GM23338 (cell line): ENCODE measurements around the gene RAB3GAP2. TPM values are rescaled to one million over a fixed set of nuclear protein-coding genes. Genes with fewer than 3 reads are reported as not detected.

ENCODE experiments used
- ATAC-seq: fragments of 200-7000 bp; cut with Tn5 transposase; 3 replicates; pipeline ENCODE4 v1.9.1; 2020
- DNase-seq: peaks from one replicate; pipeline ENCODE4 v3.0.0-alpha.2; 2015; ENCODE audit warnings: low spot score
- H2AFZ ChIP-seq: fragments of 200-600 bp; sonication (generic); 2 replicates; pipeline ENCODE4 v1.8.0; 2016; ENCODE audit warnings: antibody characterized with exemption, mild to moderate bottlenecking, moderate library complexity
- H3F3A ChIP-seq: fragments of 200-600 bp; sonication (generic); replicated peaks from 2 replicates; pipeline ENCODE4 v1.8.0; 2017; ENCODE audit warnings: antibody characterized with exemption, mixed run types, low read depth
- H3K27ac ChIP-seq: fragments of 200-600 bp; sonication (generic); 2 replicates; pipeline ENCODE4 v1.6.1; 2016; ENCODE audit warnings: low read depth
- H3K27me3 ChIP-seq: fragments of 200-600 bp; sonication (generic); 2 replicates; pipeline ENCODE4 v1.8.0; 2016; ENCODE audit warnings: mild to moderate bottlenecking, mixed run types, moderate library complexity; ENCODE audit not compliant: insufficient read depth
- H3K36me3 ChIP-seq: fragments of 200-600 bp; sonication (generic); 2 replicates; pipeline ENCODE4 v1.8.0; 2016; ENCODE audit warnings: mild to moderate bottlenecking; ENCODE audit not compliant: insufficient read depth
- H3K4me1 ChIP-seq: fragments of 200-600 bp; sonication (generic); 2 replicates; pipeline ENCODE4 v1.8.0; 2016; ENCODE audit warnings: mild to moderate bottlenecking, moderate library complexity; ENCODE audit not compliant: insufficient read depth
- H3K4me2 ChIP-seq: fragments of 200-600 bp; sonication (generic); 2 replicates; pipeline ENCODE4 v1.7.1; 2017; ENCODE audit warnings: mixed run types
- H3K4me3 ChIP-seq: fragments of 200-600 bp; sonication (generic); 2 replicates; pipeline ENCODE4 v1.6.1; 2016; ENCODE audit warnings: mixed run types
- H3K79me2 ChIP-seq: fragments of 200-600 bp; sonication (generic); replicated peaks from 2 replicates; pipeline ENCODE4 v1.8.0; 2017; ENCODE audit warnings: mild to moderate bottlenecking; ENCODE audit not compliant: insufficient read depth
- H3K9me2 ChIP-seq: fragments of 200-600 bp; sonication (generic); 2 replicates; pipeline ENCODE4 v1.8.0; 2017; ENCODE audit not compliant: insufficient read depth
- H4K20me1 ChIP-seq: fragments of 200-600 bp; sonication (generic); replicated peaks from 2 replicates; pipeline ENCODE4 v1.8.0; 2017; ENCODE audit warnings: mild to moderate bottlenecking; ENCODE audit not compliant: insufficient read depth
- H3K27ac Mint-ChIP-seq: 2 replicates; pipeline ENCODE4 v1.8.0; 2020; ENCODE audit warnings: inconsistent platforms, mild to moderate bottlenecking, moderate library complexity, mixed read lengths
- H3K27me3 Mint-ChIP-seq: 3 replicates; pipeline ENCODE4 v1.8.0; 2022; ENCODE audit warnings: low read depth, mild to moderate bottlenecking, moderate library complexity, mixed read lengths, inconsistent platforms; ENCODE audit not compliant: insufficient read depth, poor library complexity
- H3K36me3 Mint-ChIP-seq: 3 replicates; pipeline ENCODE4 v1.8.0; 2021; ENCODE audit warnings: low read depth, mild to moderate bottlenecking, inconsistent platforms, moderate library complexity, mixed read lengths
- H3K4me1 Mint-ChIP-seq: 3 replicates; pipeline ENCODE4 v1.8.0; 2020; ENCODE audit warnings: mild to moderate bottlenecking, inconsistent platforms, mixed read lengths
- H3K4me3 Mint-ChIP-seq: 3 replicates; pipeline ENCODE4 v1.8.0; 2021; ENCODE audit warnings: moderate library complexity, mild to moderate bottlenecking, inconsistent platforms, mixed read lengths
- H3K9me3 Mint-ChIP-seq: 3 replicates; pipeline ENCODE4 v1.8.0; 2020; ENCODE audit warnings: moderate library complexity, mild to moderate bottlenecking, inconsistent platforms, mixed read lengths
- CREB1 ChIP-seq: fragments of 250-450 bp; sonication (Bioruptor Pico); IDR thresholded peaks from 2 replicates; pipeline ENCODE4 v1.5.0; 2020; ENCODE audit warnings: low read depth, mild to moderate bottlenecking, moderate library complexity
- ETS1 ChIP-seq: IDR thresholded peaks from 2 replicates; pipeline ENCODE4 v1.6.1; 2016; ENCODE audit warnings: antibody characterized with exemption
- EZH2phosphoT487 ChIP-seq: fragments of 200-600 bp; sonication (generic); IDR thresholded peaks from one replicate; pipeline ENCODE4 v1.8.1; 2018; ENCODE audit warnings: antibody characterized with exemption; ENCODE audit not compliant: unreplicated experiment
- NANOG ChIP-seq: IDR thresholded peaks from 2 replicates; pipeline ENCODE4 v1.6.1; 2016; ENCODE audit warnings: antibody characterized with exemption, borderline replicate concordance
- POLR2AphosphoS5 ChIP-seq: IDR thresholded peaks from 2 replicates; pipeline ENCODE4 v1.6.1; 2016; ENCODE audit warnings: antibody characterized with exemption, low read depth
- REST ChIP-seq: IDR thresholded peaks from one replicate; pipeline ENCODE4 v1.6.1; 2018; ENCODE audit warnings: antibody characterized with exemption; ENCODE audit not compliant: unreplicated experiment
- STAT1 ChIP-seq: IDR thresholded peaks from one replicate; pipeline ENCODE4 v1.6.1; 2016; ENCODE audit warnings: antibody characterized with exemption; ENCODE audit not compliant: unreplicated experiment
- polyA plus RNA-seq: library from polyadenylated mRNA; unstranded; fragments of >200 nt; fragmentation: Nextera tagmentation; extraction: Ambion mirVana; gene quantifications from 2 replicates; pipeline ENCODE4 v1.2.1, GENCODE V29; 2016
- total RNA-seq: library from RNA; depleted of rRNA; stranded (reverse); fragments of >200 nt; shearing (Covaris generic); gene quantifications from 2 replicates; pipeline ENCODE4 v1.2.3, GENCODE V29; 2014
- TF ChIP-seq, protein P1 (sequence below): fragments of 250-450 bp; sonication (Bioruptor Pico); IDR thresholded peaks from 2 replicates; pipeline ENCODE4 v1.5.0; 2020; ENCODE audit warnings: mild to moderate bottlenecking, moderate library complexity

The RAB3GAP2 gene
- total and polyA plus RNA-seq, 2 experiments from 2014 or later: 19.4 to 44.6 TPM

DNA sequence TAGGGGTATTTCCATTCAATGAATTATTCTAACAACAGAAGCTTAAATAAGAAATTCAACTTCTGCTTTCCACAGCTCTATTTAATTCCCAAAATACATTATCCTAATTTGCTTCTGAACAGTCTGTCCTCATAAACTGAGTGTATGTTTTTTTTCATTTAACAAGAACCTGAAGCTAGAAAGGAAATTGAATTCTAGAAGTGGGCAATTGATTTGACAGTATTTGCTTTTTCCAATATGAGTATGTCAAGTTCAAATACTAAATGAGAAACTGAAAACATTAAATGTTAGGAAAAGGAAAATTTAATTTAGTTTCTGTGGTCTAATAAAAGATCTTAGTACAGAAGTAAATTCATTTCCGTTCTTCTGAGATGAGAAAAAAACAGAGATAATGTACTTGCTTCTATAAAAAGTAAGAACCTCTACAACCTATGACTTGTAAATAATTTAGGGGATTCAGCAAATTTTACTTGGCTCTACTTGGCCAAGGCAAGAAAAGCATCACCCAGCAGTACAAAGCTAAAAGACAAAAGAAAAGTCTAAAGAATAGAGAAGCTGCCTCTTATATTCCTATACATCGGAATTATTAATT is 31.1 kb downstream of the RAB3GAP2 start:
- H3K9me2 ChIP-seq: no peaks in the 10 kb centered on the region
- H3K27me3 ChIP-seq: no peaks in the 10 kb centered on the region
- DNase-seq (no peak), ATAC-seq (no peak)
- Mint-ChIP-seq H3K4me3 (no peak overlapping the region), H3K36me3 (peaks cover 26% of the 10 kb centered on the region), H3K4me1 (peaks cover 36% of the 10 kb centered on the region), H3K27me3 (peaks cover 8% of the 10 kb centered on the region), H3K9me3 (peaks cover 18% of the 10 kb centered on the region), H3K27ac (no peak overlapping the region)
- H3K79me2 ChIP-seq: peaks cover 93% of the 10 kb centered on the region
- TF ChIP-seq EZH2phosphoT487: no peak
- TF ChIP-seq, protein P1, sequence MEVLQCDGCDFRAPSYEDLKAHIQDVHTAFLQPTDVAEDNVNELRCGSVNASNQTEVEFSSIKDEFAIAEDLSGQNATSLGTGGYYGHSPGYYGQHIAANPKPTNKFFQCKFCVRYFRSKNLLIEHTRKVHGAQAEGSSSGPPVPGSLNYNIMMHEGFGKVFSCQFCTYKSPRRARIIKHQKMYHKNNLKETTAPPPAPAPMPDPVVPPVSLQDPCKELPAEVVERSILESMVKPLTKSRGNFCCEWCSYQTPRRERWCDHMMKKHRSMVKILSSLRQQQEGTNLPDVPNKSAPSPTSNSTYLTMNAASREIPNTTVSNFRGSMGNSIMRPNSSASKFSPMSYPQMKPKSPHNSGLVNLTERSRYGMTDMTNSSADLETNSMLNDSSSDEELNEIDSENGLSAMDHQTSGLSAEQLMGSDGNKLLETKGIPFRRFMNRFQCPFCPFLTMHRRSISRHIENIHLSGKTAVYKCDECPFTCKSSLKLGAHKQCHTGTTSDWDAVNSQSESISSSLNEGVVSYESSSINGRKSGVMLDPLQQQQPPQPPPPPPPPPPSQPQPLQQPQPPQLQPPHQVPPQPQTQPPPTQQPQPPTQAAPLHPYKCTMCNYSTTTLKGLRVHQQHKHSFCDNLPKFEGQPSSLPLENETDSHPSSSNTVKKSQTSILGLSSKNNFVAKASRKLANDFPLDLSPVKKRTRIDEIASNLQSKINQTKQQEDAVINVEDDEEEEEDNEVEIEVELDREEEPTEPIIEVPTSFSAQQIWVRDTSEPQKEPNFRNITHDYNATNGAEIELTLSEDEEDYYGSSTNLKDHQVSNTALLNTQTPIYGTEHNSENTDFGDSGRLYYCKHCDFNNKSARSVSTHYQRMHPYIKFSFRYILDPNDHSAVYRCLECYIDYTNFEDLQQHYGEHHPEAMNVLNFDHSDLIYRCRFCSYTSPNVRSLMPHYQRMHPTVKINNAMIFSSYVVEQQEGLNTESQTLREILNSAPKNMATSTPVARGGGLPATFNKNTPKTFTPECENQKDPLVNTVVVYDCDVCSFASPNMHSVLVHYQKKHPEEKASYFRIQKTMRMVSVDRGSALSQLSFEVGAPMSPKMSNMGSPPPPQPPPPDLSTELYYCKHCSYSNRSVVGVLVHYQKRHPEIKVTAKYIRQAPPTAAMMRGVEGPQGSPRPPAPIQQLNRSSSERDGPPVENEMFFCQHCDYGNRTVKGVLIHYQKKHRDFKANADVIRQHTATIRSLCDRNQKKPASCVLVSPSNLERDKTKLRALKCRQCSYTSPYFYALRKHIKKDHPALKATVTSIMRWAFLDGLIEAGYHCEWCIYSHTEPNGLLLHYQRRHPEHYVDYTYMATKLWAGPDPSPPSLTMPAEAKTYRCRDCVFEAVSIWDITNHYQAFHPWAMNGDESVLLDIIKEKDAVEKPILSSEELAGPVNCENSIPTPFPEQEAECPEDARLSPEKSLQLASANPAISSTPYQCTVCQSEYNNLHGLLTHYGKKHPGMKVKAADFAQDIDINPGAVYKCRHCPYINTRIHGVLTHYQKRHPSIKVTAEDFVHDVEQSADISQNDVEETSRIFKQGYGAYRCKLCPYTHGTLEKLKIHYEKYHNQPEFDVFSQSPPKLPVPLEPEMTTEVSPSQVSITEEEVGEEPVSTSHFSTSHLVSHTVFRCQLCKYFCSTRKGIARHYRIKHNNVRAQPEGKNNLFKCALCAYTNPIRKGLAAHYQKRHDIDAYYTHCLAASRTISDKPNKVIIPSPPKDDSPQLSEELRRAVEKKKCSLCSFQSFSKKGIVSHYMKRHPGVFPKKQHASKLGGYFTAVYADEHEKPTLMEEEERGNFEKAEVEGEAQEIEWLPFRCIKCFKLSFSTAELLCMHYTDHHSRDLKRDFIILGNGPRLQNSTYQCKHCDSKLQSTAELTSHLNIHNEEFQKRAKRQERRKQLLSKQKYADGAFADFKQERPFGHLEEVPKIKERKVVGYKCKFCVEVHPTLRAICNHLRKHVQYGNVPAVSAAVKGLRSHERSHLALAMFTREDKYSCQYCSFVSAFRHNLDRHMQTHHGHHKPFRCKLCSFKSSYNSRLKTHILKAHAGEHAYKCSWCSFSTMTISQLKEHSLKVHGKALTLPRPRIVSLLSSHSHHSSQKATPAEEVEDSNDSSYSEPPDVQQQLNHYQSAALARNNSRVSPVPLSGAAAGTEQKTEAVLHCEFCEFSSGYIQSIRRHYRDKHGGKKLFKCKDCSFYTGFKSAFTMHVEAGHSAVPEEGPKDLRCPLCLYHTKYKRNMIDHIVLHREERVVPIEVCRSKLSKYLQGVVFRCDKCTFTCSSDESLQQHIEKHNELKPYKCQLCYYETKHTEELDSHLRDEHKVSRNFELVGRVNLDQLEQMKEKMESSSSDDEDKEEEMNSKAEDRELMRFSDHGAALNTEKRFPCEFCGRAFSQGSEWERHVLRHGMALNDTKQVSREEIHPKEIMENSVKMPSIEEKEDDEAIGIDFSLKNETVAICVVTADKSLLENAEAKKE: no peak
- no peak for TF ChIP-seq REST
- no peak for TF ChIP-seq CREB1 (CRISPR knock-in tag)
- no peak for TF ChIP-seq NANOG
- TF ChIP-seq POLR2AphosphoS5: no peak
- TF ChIP-seq STAT1: no peak
- no peak for TF ChIP-seq ETS1
- H3K4me3 ChIP-seq: no peak overlapping the region
- H2AFZ ChIP-seq: no peak overlapping the region
- no peaks in the 10 kb centered on the region for H3K36me3 ChIP-seq
- peaks cover 25% of the 10 kb centered on the region for H3K4me1 ChIP-seq
- H3K27ac ChIP-seq: no peak overlapping the region
- H3F3A ChIP-seq: no peaks in the 10 kb centered on the region
- H3K4me2 ChIP-seq: no peak overlapping the region
- H4K20me1 ChIP-seq: no peaks in the 10 kb centered on the region; the same call in 1 of the 2 replicates
